Activated T-cell treated with anti-CD3 and anti-CD28 coated beads, Interleukin-2, amount 50 U/mL, for 4 hours (primary cell): Measurements from ENCODE around the gene AUTS2. TPM values are rescaled to one million over a fixed set of nuclear protein-coding genes. Genes with fewer than 3 reads are reported as not detected.

ENCODE experiments used
- ATAC-seq, 2 donors: fragments of 200-7000 bp; cut with Tn5 transposase; one replicate each; pipeline ENCODE4 v1.10.0; 2021
- DNase-seq: peaks from one replicate; pipeline ENCODE4 v3.0.0-alpha.2; 2020
- H3K27me3 Mint-ChIP-seq: one replicate; pipeline ENCODE4 v1.8.0; 2021; ENCODE audit warnings: low read depth, mixed read lengths
- H3K36me3 Mint-ChIP-seq: one replicate; pipeline ENCODE4 v1.8.0; 2022; ENCODE audit warnings: mixed read lengths; ENCODE audit not compliant: insufficient read depth
- H3K4me1 Mint-ChIP-seq: one replicate; pipeline ENCODE4 v1.8.0; 2021; ENCODE audit warnings: low read depth, mixed read lengths
- H3K4me3 Mint-ChIP-seq: one replicate; pipeline ENCODE4 v1.8.0; 2021; ENCODE audit warnings: mild to moderate bottlenecking, moderate library complexity, mixed read lengths
- H3K9me3 Mint-ChIP-seq: one replicate; pipeline ENCODE4 v1.8.0; 2021; ENCODE audit warnings: mixed read lengths
- total RNA-seq, 3 donors: library from RNA; stranded (reverse); gene quantifications; one replicate each; pipeline ENCODE4 v1.2.1, GENCODE V29; 2021

The AUTS2 gene
- total RNA-seq, 3 donors from 2014 or later = 1.4 to 4.4 (median 2.8) TPM

DNA sequence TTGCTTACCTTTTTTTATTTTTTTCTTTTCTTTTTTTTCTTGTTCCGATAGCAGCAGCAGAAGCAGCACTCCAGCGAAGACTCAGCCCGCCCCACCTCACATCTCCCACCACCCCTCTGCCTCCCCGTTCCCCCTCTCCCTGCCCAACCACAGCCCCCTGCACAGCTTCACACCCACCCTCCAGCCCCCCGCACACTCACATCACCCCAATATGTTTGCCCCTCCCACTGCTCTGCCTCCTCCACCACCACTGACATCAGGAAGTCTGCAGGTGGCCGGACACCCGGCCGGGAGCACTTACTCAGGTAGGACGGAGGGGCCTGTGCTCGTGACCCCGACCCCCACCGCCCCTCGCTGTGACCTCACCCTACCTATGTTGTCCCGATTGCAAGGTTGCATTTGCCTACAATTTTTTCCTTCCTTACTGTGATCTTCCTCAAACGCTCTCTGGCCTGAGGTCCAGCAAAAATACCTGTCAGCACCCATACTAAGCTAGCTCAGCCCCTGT lies 1166.5 kb downstream of the AUTS2 start:
- H3K9me3 Mint-ChIP-seq = no peaks in the 10 kb centered on the region
- ATAC-seq (no peak), DNase-seq (no peak)
- no peaks in the 10 kb centered on the region for H3K27me3 Mint-ChIP-seq
- peaks cover 10% of the 10 kb centered on the region for H3K4me1 Mint-ChIP-seq
- no peaks in the 10 kb centered on the region for H3K36me3 Mint-ChIP-seq
- peak overlapping the region; percentile 68 for H3K4me3 Mint-ChIP-seq

DNA sequence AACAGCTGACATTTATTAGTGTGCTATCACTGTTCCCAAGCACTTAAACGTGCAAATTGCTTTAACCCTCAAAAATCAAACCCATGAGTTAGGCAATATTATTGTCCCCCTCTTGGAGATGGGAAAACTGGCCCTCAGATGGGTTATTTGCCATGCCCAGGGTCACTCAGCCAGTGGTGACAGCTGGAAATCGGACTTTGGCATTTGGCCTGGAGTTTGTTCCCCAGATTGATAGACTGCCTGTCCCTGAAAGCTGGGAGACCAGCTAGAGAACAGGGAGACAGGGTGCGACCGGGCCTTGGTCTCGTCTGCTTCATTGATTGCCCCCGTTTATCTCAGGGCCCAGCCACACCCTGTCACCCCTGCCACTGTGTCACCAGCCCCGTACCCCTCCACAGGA lies 1167.4 kb downstream of the AUTS2 start:
- H3K36me3 Mint-ChIP-seq = no peaks in the 10 kb centered on the region
- H3K4me1 Mint-ChIP-seq = peaks cover 10% of the 10 kb centered on the region
- H3K9me3 Mint-ChIP-seq = no peaks in the 10 kb centered on the region
- no peak for ATAC-seq
- no peaks in the 10 kb centered on the region for H3K27me3 Mint-ChIP-seq
- DNase-seq = no peak
- no peak overlapping the region for H3K4me3 Mint-ChIP-seq

DNA sequence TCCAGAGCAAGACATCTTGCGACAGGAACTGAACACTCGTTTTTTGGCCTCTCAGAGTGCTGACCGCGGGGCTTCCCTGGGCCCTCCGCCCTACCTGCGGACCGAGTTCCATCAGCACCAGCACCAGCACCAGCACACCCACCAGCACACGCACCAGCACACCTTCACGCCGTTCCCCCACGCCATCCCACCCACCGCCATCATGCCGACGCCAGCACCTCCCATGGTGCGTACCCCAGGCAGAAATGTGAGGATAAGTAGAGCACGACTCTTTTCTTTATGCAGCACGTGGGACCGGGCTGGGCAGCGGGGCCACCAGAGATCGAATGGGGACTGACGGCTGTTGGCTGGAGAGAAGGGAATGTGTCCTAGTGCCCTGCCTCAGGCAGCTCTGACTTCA lies 1167.8 kb downstream of the AUTS2 start:
- no peaks in the 10 kb centered on the region for H3K27me3 Mint-ChIP-seq
- no peaks in the 10 kb centered on the region for H3K36me3 Mint-ChIP-seq
- H3K9me3 Mint-ChIP-seq = no peaks in the 10 kb centered on the region
- ATAC-seq = no peak
- no peak for DNase-seq
- peaks cover 10% of the 10 kb centered on the region for H3K4me1 Mint-ChIP-seq
- no peak overlapping the region for H3K4me3 Mint-ChIP-seq

DNA sequence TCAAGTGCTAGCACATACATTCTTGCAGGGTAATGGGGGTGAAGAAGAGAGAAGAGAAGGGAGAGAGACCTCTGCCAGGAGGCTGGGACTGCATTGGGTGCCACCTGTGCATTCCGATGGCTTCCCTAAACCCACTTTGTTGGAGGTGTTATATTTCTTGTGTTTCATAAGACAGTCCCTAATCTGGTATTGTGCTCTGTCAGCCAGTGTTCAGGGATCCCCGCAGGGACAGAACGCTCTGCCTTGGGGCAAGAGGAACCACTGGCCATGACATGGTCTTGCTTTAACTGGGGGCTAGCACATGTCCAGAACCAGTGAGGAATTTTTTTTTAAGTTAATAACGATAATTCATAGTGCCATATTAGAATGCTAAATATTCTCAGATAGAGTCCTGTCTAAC lies 1168.4 kb downstream of the AUTS2 start:
- H3K4me1 Mint-ChIP-seq = peaks cover 9% of the 10 kb centered on the region
- H3K9me3 Mint-ChIP-seq = no peaks in the 10 kb centered on the region
- H3K36me3 Mint-ChIP-seq = peaks cover 2% of the 10 kb centered on the region
- no peaks in the 10 kb centered on the region for H3K27me3 Mint-ChIP-seq
- H3K4me3 Mint-ChIP-seq = no peak overlapping the region
- ATAC-seq = no peak
- DNase-seq = no peak

DNA sequence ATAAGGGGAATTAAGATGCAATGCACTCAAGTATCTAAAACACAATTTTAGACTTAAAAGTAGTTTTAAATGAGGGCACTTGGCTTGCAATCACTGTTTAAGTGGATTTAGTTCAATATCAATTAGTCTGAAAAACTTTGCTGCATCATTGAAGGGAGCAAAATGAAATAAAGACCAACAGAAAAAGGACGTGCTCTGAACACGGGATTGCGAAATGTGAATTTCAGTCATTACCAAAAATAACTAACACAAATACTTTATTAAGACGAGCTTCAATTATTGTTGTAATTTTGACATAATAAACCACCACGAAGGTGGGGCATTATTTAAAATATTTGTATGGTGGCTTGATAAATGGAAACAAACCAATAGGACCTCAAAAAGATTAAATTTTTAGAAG lies 1171.9 kb downstream of the AUTS2 start:
- no peak overlapping the region for H3K4me3 Mint-ChIP-seq
- H3K4me1 Mint-ChIP-seq = no peaks in the 10 kb centered on the region
- no peaks in the 10 kb centered on the region for H3K27me3 Mint-ChIP-seq
- DNase-seq (no peak), ATAC-seq (no peak)
- H3K9me3 Mint-ChIP-seq = no peaks in the 10 kb centered on the region
- H3K36me3 Mint-ChIP-seq = peaks cover 2% of the 10 kb centered on the region

DNA sequence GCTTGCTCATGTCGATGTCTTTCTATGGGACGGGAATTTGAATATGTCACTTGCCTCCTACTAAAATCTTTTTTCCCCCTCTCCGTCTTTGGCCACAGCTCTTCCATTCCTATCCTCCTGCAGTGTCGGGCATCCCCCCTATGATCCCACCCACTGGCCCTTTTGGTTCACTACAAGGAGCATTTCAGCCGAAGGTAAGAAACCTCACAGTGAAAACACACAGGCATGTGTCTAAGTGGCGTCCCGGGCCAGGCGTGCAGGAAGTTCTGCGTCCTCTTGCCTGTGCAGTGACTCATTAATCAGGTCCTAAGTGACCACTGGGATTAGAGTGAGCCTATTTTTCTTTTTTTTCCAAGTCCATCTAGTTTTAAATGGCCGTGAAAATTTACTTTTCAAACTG lies 1173.2 kb downstream of the AUTS2 start:
- H3K36me3 Mint-ChIP-seq = peaks cover 2% of the 10 kb centered on the region
- no peaks in the 10 kb centered on the region for H3K9me3 Mint-ChIP-seq
- peaks cover 9% of the 10 kb centered on the region for H3K4me1 Mint-ChIP-seq
- DNase-seq (no peak), ATAC-seq (no peak)
- no peak overlapping the region for H3K4me3 Mint-ChIP-seq
- no peaks in the 10 kb centered on the region for H3K27me3 Mint-ChIP-seq

DNA sequence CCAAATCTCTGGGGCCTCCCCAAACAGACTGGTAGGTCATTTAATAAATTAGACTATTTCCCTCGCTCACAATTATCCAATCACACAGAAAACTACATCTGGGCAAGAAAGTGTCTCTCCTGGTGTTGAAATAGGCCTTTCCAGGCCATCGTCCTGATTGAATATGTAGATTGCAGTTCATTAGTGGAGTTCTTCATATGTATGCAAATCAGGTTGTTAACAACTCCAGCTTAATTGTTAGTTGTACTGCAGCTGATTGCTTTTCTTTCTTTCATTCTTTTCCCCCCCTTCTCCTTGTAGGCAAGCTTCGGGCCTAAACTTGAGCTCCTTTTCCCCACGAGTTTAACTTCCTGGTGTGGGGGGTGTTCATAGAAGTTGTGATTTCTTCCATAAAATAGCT lies 1174.6 kb downstream of the AUTS2 start:
- peaks cover 16% of the 10 kb centered on the region for H3K4me1 Mint-ChIP-seq
- peaks cover 2% of the 10 kb centered on the region for H3K36me3 Mint-ChIP-seq
- ATAC-seq = no peak

DNA sequence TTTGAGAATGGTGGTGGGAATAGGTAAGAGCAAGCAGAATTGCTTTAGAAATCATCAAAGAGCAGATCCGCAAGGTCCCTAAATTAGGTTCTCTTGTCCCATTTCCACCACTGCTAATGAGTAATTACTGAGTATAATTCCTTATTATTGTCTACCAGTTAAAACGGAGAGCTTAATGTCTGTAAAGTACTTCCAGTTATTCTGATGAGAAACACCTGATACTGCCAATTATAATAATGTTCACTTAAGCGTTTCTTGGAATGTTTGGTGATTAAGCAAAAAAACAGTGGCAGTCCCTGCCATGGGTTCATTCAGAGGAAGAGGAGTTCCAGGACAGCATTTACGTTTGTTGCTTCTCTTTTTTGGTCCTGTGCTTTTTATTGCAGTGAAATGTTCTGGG lies 1175.1 kb downstream of the AUTS2 start:
- no peak overlapping the region for H3K4me3 Mint-ChIP-seq
- peaks cover 2% of the 10 kb centered on the region for H3K36me3 Mint-ChIP-seq
- no peak for ATAC-seq
- no peak for DNase-seq
- peaks cover 16% of the 10 kb centered on the region for H3K4me1 Mint-ChIP-seq
- no peaks in the 10 kb centered on the region for H3K9me3 Mint-ChIP-seq
- H3K27me3 Mint-ChIP-seq = no peaks in the 10 kb centered on the region

More for the DNA sequence above, 1174.6 kb downstream of the AUTS2 start:
- Mint-ChIP-seq H3K27me3 (no peaks in the 10 kb centered on the region), H3K9me3 (no peaks in the 10 kb centered on the region), H3K4me3 (no peak overlapping the region)
- no peak for DNase-seq

DNA sequence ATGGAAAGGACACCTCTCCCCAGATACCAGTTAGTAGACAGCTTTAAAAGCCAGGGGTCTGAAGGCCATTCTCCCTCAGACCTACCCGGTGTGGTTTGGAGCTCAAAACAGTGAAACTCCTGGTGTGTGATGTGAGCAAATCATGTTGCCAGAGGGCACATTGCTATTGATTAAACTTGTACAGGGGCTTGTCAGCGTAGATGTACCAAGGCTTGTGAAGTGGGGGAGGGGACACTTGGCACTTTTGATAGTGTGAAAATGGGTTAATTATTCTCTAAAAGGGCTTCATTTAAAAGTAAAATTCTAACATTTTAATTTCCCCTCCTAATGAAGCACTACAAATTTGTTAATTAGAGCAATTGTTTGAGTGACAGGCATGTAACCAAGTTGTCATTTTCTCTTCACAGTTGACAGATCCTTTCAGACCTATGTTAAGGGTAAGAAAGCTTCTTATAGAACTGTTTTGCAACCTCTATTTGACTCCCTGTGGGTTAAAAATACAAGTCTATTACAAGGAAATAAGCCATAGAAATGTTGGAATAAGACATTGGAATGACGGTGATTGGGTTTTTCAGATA lies 1176.8 kb downstream of the AUTS2 start:
- peaks cover 24% of the 10 kb centered on the region for H3K4me1 Mint-ChIP-seq
- no peaks in the 10 kb centered on the region for H3K27me3 Mint-ChIP-seq
- H3K36me3 Mint-ChIP-seq = peaks cover 2% of the 10 kb centered on the region
- H3K4me3 Mint-ChIP-seq = no peak overlapping the region
- no peaks in the 10 kb centered on the region for H3K9me3 Mint-ChIP-seq
- no peak for ATAC-seq
- no peak for DNase-seq

DNA sequence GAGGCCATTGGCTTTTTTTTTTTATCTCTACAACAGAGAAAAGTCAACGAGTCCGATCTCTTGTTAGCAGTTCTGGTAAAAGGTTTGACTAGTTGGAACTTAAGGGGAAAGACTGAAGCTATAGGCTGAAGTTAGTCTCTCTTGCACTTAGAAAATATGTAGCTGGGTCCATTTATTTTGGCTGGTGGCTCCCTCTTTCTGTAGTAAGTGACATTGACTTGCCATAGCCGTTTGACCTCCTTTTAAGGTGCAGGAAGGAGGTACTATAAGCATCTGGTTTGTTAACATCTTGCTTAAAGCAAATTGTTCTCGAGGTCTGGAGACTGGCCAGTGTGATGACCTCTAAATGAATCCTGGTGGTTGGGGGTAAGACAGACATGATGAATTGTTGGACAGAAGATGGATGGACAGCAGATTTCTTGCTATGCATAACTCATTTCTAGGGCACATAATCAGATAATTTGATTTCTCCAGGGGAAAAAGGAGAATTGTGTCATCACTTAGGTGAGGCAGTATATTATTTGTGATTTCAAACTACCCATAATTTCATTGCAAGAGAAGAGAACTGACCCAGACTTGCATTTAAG lies 1177.4 kb downstream of the AUTS2 start:
- DNase-seq (no peak), ATAC-seq (no peak)
- Mint-ChIP-seq H3K4me1 (peaks cover 24% of the 10 kb centered on the region), H3K27me3 (no peaks in the 10 kb centered on the region), H3K4me3 (no peak overlapping the region), H3K36me3 (peaks cover 2% of the 10 kb centered on the region), H3K9me3 (no peaks in the 10 kb centered on the region)

DNA sequence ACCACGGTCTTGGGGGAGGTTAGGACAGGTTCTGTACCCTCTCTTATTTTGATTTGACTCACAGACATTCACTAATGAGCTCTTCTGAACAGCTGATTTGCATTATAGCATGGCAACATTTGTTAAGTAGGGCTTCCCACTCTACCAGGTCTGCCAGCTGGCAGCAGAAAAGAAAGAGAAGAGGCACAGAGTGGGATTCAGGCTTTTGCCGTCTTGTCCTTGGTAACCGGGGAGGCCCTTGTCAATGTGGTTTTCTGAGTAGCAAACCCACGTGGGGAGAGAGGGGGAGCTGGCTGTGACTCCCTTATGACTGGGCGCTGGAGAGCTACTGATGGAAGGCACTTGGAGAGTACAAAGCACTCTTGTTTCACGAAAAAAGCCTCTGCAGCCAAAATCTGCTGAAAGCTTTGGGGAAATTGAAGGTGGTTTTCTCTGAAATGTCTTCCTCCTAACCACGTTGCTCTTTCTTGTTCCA lies 1178.4 kb downstream of the AUTS2 start:
- no peaks in the 10 kb centered on the region for H3K9me3 Mint-ChIP-seq
- H3K27me3 Mint-ChIP-seq = no peaks in the 10 kb centered on the region
- no peaks in the 10 kb centered on the region for H3K36me3 Mint-ChIP-seq
- no peak overlapping the region for H3K4me3 Mint-ChIP-seq
- peaks cover 24% of the 10 kb centered on the region for H3K4me1 Mint-ChIP-seq
- ATAC-seq = peak; percentile 43 to 85
- DNase-seq = no peak

DNA sequence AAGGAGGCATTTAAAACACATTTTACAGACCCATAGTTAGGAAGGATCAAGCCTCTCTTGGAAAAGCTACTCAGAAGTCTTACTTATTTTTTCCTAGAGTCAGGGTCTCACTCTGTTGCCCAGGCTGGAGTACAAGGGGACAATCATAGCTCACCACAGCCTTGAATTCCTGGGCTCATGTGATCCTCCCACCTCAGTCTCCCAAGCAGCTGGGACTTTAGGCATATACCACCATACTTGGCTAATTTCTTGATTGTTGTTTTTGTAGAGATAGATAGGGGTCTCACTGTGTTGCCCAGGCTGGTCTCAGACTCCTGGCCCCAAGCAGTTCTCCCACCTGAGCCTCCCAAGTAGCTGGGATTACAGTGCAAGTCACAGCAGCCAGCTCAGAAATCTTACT lies 1179.0 kb downstream of the AUTS2 start:
- Mint-ChIP-seq H3K9me3 (no peaks in the 10 kb centered on the region), H3K4me1 (peaks cover 24% of the 10 kb centered on the region), H3K36me3 (no peaks in the 10 kb centered on the region), H3K27me3 (no peaks in the 10 kb centered on the region), H3K4me3 (no peak overlapping the region)
- ATAC-seq (no peak), DNase-seq (no peak)

DNA sequence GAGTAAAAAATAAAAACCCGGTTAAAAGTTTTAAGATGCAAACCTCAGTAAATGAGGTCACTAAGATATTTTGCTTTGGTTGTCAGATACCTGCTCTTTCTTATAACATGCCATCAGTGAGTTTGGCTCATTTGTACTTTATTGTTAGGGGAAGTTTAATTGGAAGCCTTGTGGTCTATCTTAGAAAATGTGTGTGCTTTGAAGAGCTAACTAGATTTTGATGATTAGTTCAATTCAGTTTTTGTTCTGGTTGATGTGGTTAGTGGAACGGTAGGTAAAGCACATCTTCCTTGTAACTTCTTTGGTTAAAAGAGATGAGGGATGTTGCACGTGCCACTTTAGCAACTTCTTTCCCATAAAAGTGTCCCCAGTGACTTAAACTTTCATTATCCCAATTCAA lies 1180.3 kb downstream of the AUTS2 start:
- Mint-ChIP-seq H3K4me1 (peaks cover 24% of the 10 kb centered on the region), H3K36me3 (no peaks in the 10 kb centered on the region)
- no peak for ATAC-seq

DNA sequence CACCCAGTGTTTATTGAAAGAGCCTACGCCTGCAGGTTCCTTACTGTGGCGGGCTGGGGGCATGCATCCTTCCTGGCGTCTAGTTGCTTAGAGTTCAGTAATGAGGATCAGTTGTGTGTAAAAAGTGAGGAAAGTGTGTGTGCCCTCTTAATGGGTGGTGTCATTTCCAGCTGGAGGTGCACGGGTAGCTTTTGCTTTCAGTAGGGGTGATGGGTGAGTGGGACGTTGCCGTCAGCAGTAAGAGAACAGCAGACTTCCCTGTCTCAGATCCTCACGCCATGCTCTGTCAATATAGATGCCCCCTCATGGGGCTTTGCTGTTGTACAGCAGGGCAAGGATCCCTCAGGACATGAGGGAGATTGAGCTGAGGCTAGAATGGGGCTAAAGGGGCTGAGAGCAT lies 1181.0 kb downstream of the AUTS2 start:
- DNase-seq = no peak
- Mint-ChIP-seq H3K36me3 (no peaks in the 10 kb centered on the region), H3K27me3 (no peaks in the 10 kb centered on the region), H3K4me1 (peaks cover 24% of the 10 kb centered on the region), H3K4me3 (peak overlapping the region; percentile 39), H3K9me3 (no peaks in the 10 kb centered on the region)
- peak in 1 of 2 donors; percentile 48 for ATAC-seq

More for the DNA sequence above, 1180.3 kb downstream of the AUTS2 start:
- Mint-ChIP-seq H3K27me3 (no peaks in the 10 kb centered on the region), H3K4me3 (no peak overlapping the region), H3K9me3 (no peaks in the 10 kb centered on the region)
- DNase-seq = no peak

DNA sequence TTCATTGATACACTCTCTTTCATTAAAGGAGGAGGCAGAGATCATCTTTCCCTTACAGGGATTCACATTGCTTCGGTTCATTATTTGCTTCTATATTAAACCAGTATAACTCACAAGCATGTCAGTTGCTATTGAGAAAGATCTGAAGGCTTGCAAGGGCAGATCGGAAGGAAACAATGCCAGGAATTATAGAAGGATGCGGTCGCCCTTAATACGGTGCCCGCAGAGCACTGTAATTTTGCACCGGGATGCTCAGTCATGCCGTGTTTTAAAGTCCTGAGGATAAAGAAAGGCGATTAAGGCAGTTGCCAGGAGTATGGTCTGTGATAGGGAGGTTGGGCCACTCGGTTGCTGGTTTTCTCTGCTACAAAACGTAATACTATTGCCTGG lies 1183.6 kb downstream of the AUTS2 start:
- no peak overlapping the region for H3K4me3 Mint-ChIP-seq
- ATAC-seq (no peak), DNase-seq (no peak)
- no peaks in the 10 kb centered on the region for H3K9me3 Mint-ChIP-seq
- H3K4me1 Mint-ChIP-seq = peaks cover 15% of the 10 kb centered on the region
- peaks cover 7% of the 10 kb centered on the region for H3K36me3 Mint-ChIP-seq
- no peaks in the 10 kb centered on the region for H3K27me3 Mint-ChIP-seq
